GM12878 (cell line): ENCODE results near the gene HIVEP3. TPM values are rescaled to one million over a fixed set of nuclear protein-coding genes. Genes with fewer than 3 reads are reported as not detected.

Source experiments
- ATAC-seq: fragments of 200-7000 bp; cut with Tn5 transposase; 3 replicates; pipeline ENCODE4 v1.9.1; 2020; ENCODE audit warnings: mild to moderate bottlenecking, moderate library complexity
- BruUV-seq: library from RNA; stranded (reverse); fragments of 400-500 nt; replicated peaks from 2 replicates; lab custom pipeline; 2021; lab: Mats Ljungman, UMichigan
- CTCF ChIA-PET: fragments of 300-600 bp; sonication (Branson Sonifier 250); formaldehyde crosslinking; extraction: SDS; loops from one replicate; lab custom pipeline; 2021; ENCODE audit warnings: inconsistent platforms; lab: Yijun Ruan, JAX
- POLR2A ChIA-PET: fragments of 350-600 bp; formaldehyde crosslinking; extraction: SDS; loops from one replicate; lab custom pipeline; 2021; ENCODE audit warnings: inconsistent platforms; lab: Charles Lee
- RAD21 ChIA-PET: fragments of 300-600 bp; sonication (Branson Sonifier 250); formaldehyde crosslinking; loops from one replicate; lab custom pipeline; 2023; ENCODE audit warnings: antibody characterized with exemption; ENCODE audit not compliant: unreplicated experiment; lab: Charles Lee
- SMC1A ChIA-PET: fragments of 300-600 bp; sonication (Branson Sonifier 250); formaldehyde crosslinking; loops from one replicate; lab custom pipeline; 2023; ENCODE audit not compliant: unreplicated experiment, uncharacterized antibody; lab: Charles Lee
- DNase-seq: peaks from one replicate; pipeline ENCODE4 v3.0.0-alpha.2; 2011; ENCODE audit warnings: low read depth, low spot score
- FAIRE-seq: peaks from 3 replicates; lab custom pipeline; 2011; peaks lifted over from hg19 to GRCh38; lab: Jason Lieb, UNC
- H2AFZ ChIP-seq: 2 replicates; pipeline ENCODE4 v1.6.0; 2011; ENCODE audit warnings: low read depth, low read length, control low read depth; ENCODE audit not compliant: control insufficient read depth
- H3K27ac ChIP-seq: 2 replicates; pipeline ENCODE4 v1.5.1; 2011; ENCODE audit warnings: control low read depth; ENCODE audit not compliant: control insufficient read depth, insufficient read depth
- H3K27me3 ChIP-seq, 2 experiments: replicated peaks in 1 of 2; 2 replicates each; pipeline versions ENCODE4 v1.6.0 to v1.6.1; 2011; ENCODE audit warnings: low read length in 1 of 2; ENCODE audit not compliant: control insufficient read depth in 2 of 2, insufficient read depth in 2 of 2
- H3K36me3 ChIP-seq, 2 experiments: 2 replicates each; pipeline ENCODE4 v1.5.1; 2011; ENCODE audit warnings: low read length in 1 of 2; ENCODE audit not compliant: control insufficient read depth in 2 of 2, insufficient read depth in 2 of 2
- H3K4me1 ChIP-seq: 2 replicates; pipeline ENCODE4 v1.6.1; 2011; ENCODE audit warnings: mild to moderate bottlenecking, low read length, moderate library complexity, mixed read lengths; ENCODE audit not compliant: control insufficient read depth, insufficient read depth
- H3K4me2 ChIP-seq: 2 replicates; pipeline ENCODE4 v1.6.0; 2011; ENCODE audit warnings: control low read depth; ENCODE audit not compliant: control insufficient read depth, insufficient read depth
- H3K4me3 ChIP-seq: fragments of 200-600 bp; sonication (generic); 2 replicates; pipeline ENCODE4 v1.5.1; 2016
- H3K79me2 ChIP-seq: 2 replicates; pipeline ENCODE4 v1.6.0; 2011; ENCODE audit warnings: low read length; ENCODE audit not compliant: control insufficient read depth, insufficient read depth
- H3K9ac ChIP-seq: 2 replicates; pipeline ENCODE4 v1.8.0; 2011; ENCODE audit warnings: low read length, control low read depth, mixed read lengths; ENCODE audit not compliant: control insufficient read depth, insufficient read depth
- H3K9me3 ChIP-seq: replicated peaks from 3 replicates; pipeline ENCODE4 v1.5.1; 2011; ENCODE audit warnings: mild to moderate bottlenecking, low read length; ENCODE audit not compliant: control insufficient read depth, insufficient read depth
- H4K20me1 ChIP-seq: 2 replicates; pipeline ENCODE4 v1.6.0; 2011; ENCODE audit not compliant: control insufficient read depth, insufficient read depth
- BACH1 ChIP-seq: fragments of 450-650 bp; IDR thresholded peaks from 2 replicates; pipeline ENCODE4 v1.6.1; 2017; ENCODE audit warnings: mild to moderate bottlenecking, borderline replicate concordance
- CBX3 ChIP-seq: fragments of 200-600 bp; sonication (generic); IDR thresholded peaks from 2 replicates; pipeline ENCODE4 v1.6.1; 2016; ENCODE audit warnings: low read depth, borderline replicate concordance
- DPF2 ChIP-seq: fragments of 450-650 bp; IDR thresholded peaks from 2 replicates; pipeline ENCODE4 v1.6.1; 2017; ENCODE audit warnings: mild to moderate bottlenecking
- ETV6 ChIP-seq, 2 experiments: fragments of 450-650 bp in 1 of 2; IDR thresholded peaks in 1 of 2; conservative IDR thresholded peaks in 1 of 2; 2 replicates each; pipeline ENCODE4 v1.6.1; 2014; ENCODE audit warnings: antibody characterized with exemption in 1 of 2, borderline replicate concordance in 1 of 2, low read depth in 1 of 2, mild to moderate bottlenecking in 1 of 2, moderate library complexity in 1 of 2
- FOXM1 ChIP-seq: IDR thresholded peaks from 2 replicates; pipeline ENCODE4 v1.6.1; 2012; ENCODE audit warnings: low read depth, mild to moderate bottlenecking, inconsistent platforms, low read length, moderate library complexity
- RAD21 ChIP-seq: IDR thresholded peaks from 2 replicates; pipeline ENCODE4 v1.6.1; 2011; ENCODE audit warnings: mild to moderate bottlenecking, low read depth, low read length, moderate library complexity; ENCODE audit not compliant: insufficient read depth
- RUNX3 ChIP-seq: IDR thresholded peaks from 2 replicates; pipeline ENCODE4 v1.6.1; 2012; ENCODE audit warnings: low read length, inconsistent platforms
- SIN3A ChIP-seq: IDR thresholded peaks from 2 replicates; pipeline ENCODE4 v1.6.1; 2012; ENCODE audit warnings: low read depth, low read length, improper control_type of control experiment
- TBL1XR1 ChIP-seq: IDR thresholded peaks from 2 replicates; pipeline ENCODE4 v1.6.1; 2012; ENCODE audit warnings: low read depth, low read length, improper control_type of control experiment
- WGBS: methylation state at CpG from one replicate; pipeline ENCODE4 v1.1.6; 2016; ENCODE audit warnings: low lambda C conversion rate; ENCODE audit not compliant: insufficient replicate concordance, insufficient coverage; ENCODE audit errors: missing lambda C conversion rate; 5-methylcytosine and 5-hydroxymethylcytosine counted together
- in situ Hi-C: fragments of 300-500 bp; cut with MboI; formaldehyde crosslinking; loops from 9 replicates; pipeline ENCODE4 v1.14.3; 2018; ENCODE audit warnings: mixed read lengths
- intact Hi-C: fragments of 100-400 bp; cut with micrococcal nuclease; formaldehyde crosslinking; loops from one replicate; pipeline ENCODE4 v1.14.2; 2022; ENCODE audit not compliant: unreplicated experiment
- polyA plus RNA-seq, 11 experiments: library from polyadenylated mRNA; depleted of rRNA in 4 of 11; unstranded in 6 of 11; stranded (reverse) in 5 of 11; fragments of >200 nt; fragmentation: Nextera tagmentation in 4 of 11; fragmentation: Illumina TruSeq in 1 of 11; extraction: Ambion mirVana in 4 of 11; extraction: Trizol in 1 of 11; gene quantifications; 1 replicate in 1 of 11; 2 replicates in 10 of 11; pipeline versions ENCODE4 v1.2.1 to v1.2.3, GENCODE V29; 2011 to 2016; ENCODE audit warnings: inconsistent platforms in 2 of 11, missing spikeins in 2 of 11, low read depth in 1 of 11
- total RNA-seq, 4 experiments: library from RNA; depleted of rRNA in 3 of 4; stranded (reverse); fragments of >200 nt in 3 of 4; fragmentation: Illumina TruSeq in 1 of 4; extraction: Trizol in 1 of 4; gene quantifications; 2 replicates each; pipeline versions ENCODE4 v1.2.1 to v1.2.3, GENCODE V29; 2013 to 2021

Gene HIVEP3
- total and polyA plus RNA-seq, 10 of the 15 experiments (the other 5 are each of a cell fraction or from before 2014, with no cell fraction given) = 1.8 to 13.6 (median 3.8) TPM

GRCh38 chr1:41512701-41513382 is 405.9 kb downstream of the HIVEP3 start:
- Histone ChIP-seq H3K27me3 (no peaks in the 10 kb centered on the region), H4K20me1 (no peaks in the 10 kb centered on the region), H3K9me3 (no peaks in the 10 kb centered on the region), H3K4me3 (no peak overlapping the region), H2AFZ (no peak overlapping the region), H3K27ac (no peak overlapping the region), H3K4me2 (no peak overlapping the region), H3K9ac (no peak overlapping the region), H3K4me1 (peaks cover 6% of the 10 kb centered on the region; the same call in 1 of the 2 replicates), H3K79me2 (no peaks in the 10 kb centered on the region), H3K36me3 (no peaks in the 10 kb centered on the region; a peak in 2 of 4 replicates)
- FAIRE-seq (no peak), ATAC-seq (no peak), DNase-seq (no peak)
- POLR2A ChIA-PET = no interaction called here
- TF ChIP-seq CBX3 (no peak), ETV6 (conservative IDR thresholded peaks at IDR 0.05 in 1 of 2, IDR thresholded peaks at IDR 0.05 in 1 of 2; ENCODE audit: borderline replicate concordance in 1 of 2, low read depth in 1 of 2) (no peak), BACH1 (no peak), FOXM1 (no peak), DPF2 (no peak), SIN3A (no peak), TBL1XR1 (no peak), RAD21 (no peak), RUNX3 (no peak)
- intact Hi-C loops (no loop called here), in situ Hi-C loops (no loop called here)
- CTCF ChIA-PET = interaction anchor here (0.6 to 7.0 kb wide), 3 partner anchors 19 to 737 kb away, joined by 3 to 59 read pairs (median 3); no protein-coding TSS in a partner anchor
- RAD21 ChIA-PET = no interaction called here
- SMC1A ChIA-PET = interaction anchor here (1.8 to 1.9 kb wide), 2 partner anchors 25 to 298 kb away, joined by 5 read pairs; no protein-coding TSS in a partner anchor
- WGBS = 93% methylated on average over 23 of the region's 27 CpGs
- no TSS peak for BruUV-seq
